ENCODE measurements around the gene SSBP3. TPM values are rescaled to one million over a fixed set of nuclear protein-coding genes. Genes with fewer than 3 reads are reported as not detected.

Gene SSBP3
- total RNA-seq, 4 donors from 2014 or later, result 19.3 to 40.5 (median 31.3) TPM

DNA sequence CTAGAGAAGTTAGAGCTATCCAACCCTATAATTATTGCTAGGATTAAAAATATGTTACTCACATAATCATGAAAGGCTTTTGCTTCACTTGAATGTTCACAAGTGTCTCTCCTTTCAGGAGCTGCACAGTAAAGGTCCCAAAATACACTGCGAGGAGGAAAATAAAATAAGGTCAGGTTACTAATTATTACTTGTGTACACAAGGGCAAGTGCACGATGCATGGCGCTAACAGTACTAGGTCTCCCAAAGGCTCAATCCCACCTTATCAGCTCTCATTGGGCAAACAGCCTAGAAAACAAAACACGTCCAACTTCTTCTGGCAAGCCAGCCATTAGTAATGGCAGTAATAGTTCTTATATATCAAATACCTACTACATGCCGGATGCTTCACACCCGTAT lies 4.4 kb downstream of the SSBP3 start:
- TF ChIP-seq POLR2A (IDR thresholded peaks at IDR 0.05), result no peak
- TF ChIP-seq, protein P1, sequence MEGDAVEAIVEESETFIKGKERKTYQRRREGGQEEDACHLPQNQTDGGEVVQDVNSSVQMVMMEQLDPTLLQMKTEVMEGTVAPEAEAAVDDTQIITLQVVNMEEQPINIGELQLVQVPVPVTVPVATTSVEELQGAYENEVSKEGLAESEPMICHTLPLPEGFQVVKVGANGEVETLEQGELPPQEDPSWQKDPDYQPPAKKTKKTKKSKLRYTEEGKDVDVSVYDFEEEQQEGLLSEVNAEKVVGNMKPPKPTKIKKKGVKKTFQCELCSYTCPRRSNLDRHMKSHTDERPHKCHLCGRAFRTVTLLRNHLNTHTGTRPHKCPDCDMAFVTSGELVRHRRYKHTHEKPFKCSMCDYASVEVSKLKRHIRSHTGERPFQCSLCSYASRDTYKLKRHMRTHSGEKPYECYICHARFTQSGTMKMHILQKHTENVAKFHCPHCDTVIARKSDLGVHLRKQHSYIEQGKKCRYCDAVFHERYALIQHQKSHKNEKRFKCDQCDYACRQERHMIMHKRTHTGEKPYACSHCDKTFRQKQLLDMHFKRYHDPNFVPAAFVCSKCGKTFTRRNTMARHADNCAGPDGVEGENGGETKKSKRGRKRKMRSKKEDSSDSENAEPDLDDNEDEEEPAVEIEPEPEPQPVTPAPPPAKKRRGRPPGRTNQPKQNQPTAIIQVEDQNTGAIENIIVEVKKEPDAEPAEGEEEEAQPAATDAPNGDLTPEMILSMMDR (IDR thresholded peaks at IDR 0.05), result no peak
- WGBS, 2 donors, result 84 to 86% methylated on average over 6 of the region's 6 CpGs
- DNase-seq (ENCODE audit: low spot score in 2 of 2), result no peak
- no peak overlapping the region for H3K4me3 ChIP-seq (ENCODE audit: low read depth, poor library complexity, severe bottlenecking)
- intact Hi-C loops (cut with DNase I; ENCODE audit: low total_unique reads), result no loop called here

DNA sequence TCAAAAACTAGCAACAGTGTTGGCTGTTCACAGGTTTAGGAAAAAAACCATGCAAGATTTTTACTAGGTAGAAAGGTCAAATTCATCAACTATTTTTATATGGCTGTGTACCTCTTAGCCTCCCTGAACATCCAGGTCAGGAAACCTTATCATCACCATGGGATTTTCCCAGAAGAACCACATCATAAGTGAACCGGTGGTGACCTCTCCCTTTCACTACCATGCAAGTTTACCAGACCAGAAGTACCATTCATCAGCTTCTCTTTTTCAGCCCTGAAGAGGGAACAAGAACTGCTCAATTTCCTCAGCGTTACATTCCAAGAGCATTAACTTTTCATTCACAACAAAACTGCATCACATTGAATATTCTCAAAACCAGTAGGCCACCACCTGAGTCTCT lies 5.9 kb downstream of the SSBP3 start:
- intact Hi-C loops (cut with DNase I; ENCODE audit: low total_unique reads), result no loop called here
- TF ChIP-seq, protein P1 (IDR thresholded peaks at IDR 0.05), result no peak
- TF ChIP-seq POLR2A (IDR thresholded peaks at IDR 0.05), result no peak
- 85 to 91% methylated on average over 2 of the region's 2 CpGs for WGBS, 2 donors
- no peak overlapping the region for H3K4me3 ChIP-seq (ENCODE audit: low read depth, poor library complexity, severe bottlenecking)
- no peak for DNase-seq (ENCODE audit: low spot score in 2 of 2)

DNA sequence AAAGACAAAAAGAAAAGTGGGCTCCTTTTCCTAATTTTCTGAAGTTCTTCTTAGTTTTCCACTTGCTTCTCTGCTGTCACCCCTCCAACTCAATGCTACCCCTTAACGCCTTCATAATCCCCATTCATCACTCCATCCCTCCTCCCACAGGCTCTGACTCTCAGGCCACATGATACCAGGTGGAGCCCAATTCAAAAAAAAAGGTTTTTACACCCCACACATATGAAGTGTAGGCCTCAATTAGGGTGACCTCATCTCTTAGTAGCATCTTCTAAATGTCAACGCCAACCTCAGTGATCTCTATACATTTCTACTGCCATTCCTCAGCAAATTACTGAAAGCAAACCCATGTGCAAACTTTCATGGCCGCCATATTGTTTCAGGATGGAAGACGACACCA lies 6.4 kb downstream of the SSBP3 start:
- no peak for TF ChIP-seq POLR2A (IDR thresholded peaks at IDR 0.05)
- TF ChIP-seq, protein P1 (IDR thresholded peaks at IDR 0.05), result no peak
- no peak for DNase-seq (ENCODE audit: low spot score in 2 of 2)
- intact Hi-C loops (cut with DNase I; ENCODE audit: low total_unique reads), result no loop called here
- no peak overlapping the region for H3K4me3 ChIP-seq (ENCODE audit: low read depth, poor library complexity, severe bottlenecking)
- WGBS, 2 donors, result 97 to 99% methylated on average over 4 of the region's 4 CpGs

DNA sequence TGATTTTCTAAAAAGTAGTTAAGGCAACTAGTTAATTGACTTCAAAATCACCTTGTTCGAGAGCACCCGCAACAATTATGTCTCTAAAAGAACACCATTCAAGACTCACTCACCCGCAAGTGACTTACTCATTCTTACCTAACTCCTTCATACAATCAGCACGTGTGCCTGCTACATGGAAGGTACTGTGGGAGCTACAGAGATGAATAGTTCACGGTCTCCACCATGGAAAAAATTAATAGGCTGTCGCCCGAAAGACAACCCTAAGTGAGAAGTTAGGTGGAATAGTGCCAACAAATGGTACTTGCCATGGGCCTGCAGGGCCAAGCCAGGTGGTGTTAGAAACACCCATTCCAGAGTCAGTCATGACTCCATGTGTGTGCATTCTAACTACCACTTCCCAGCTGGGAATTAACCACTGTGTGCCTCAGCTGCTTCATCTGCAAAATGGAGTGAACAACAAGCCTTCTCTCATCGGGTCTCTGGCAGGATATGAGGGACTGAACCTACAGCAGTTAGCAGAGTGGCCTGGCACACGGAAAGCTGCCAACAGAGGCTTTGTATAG lies 7.1 kb downstream of the SSBP3 start:
- H3K4me3 ChIP-seq (ENCODE audit: low read depth, poor library complexity, severe bottlenecking), result no peak overlapping the region
- no peak for TF ChIP-seq POLR2A (IDR thresholded peaks at IDR 0.05)
- TF ChIP-seq, protein P1 (IDR thresholded peaks at IDR 0.05), result no peak
- no peak for DNase-seq (ENCODE audit: low spot score in 2 of 2)
- intact Hi-C loops (cut with DNase I; ENCODE audit: low total_unique reads), result no loop called here
- WGBS, 2 donors, result 85 to 92% methylated on average over 9 of the region's 9 CpGs

DNA sequence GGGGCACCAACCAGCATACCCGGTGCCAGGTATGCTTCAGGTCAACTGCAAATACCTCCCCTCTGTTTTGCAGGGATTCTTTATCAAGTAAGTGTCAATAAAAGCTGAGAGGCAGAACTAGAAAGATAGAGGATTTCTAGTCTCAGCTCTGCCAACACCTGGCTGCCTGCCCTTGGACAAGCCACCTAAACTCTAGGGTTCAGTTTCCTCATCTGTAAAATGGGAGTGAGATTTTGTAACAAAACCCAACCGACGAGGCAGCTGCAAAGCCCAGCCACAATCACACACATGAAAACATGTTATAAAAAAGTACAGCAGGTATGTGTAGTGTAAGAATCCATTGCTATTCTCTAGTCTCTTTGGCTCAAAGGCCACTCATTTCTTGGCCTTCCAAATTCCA lies 8.2 kb downstream of the SSBP3 start:
- WGBS, 2 donors, result 90 to 94% methylated on average over 3 of the region's 3 CpGs
- intact Hi-C loops (cut with DNase I; ENCODE audit: low total_unique reads), result no loop called here
- TF ChIP-seq, protein P1 (IDR thresholded peaks at IDR 0.05), result no peak
- no peak for TF ChIP-seq POLR2A (IDR thresholded peaks at IDR 0.05)
- no peak overlapping the region for H3K4me3 ChIP-seq (ENCODE audit: low read depth, poor library complexity, severe bottlenecking)
- DNase-seq (ENCODE audit: low spot score in 2 of 2), result no peak

DNA sequence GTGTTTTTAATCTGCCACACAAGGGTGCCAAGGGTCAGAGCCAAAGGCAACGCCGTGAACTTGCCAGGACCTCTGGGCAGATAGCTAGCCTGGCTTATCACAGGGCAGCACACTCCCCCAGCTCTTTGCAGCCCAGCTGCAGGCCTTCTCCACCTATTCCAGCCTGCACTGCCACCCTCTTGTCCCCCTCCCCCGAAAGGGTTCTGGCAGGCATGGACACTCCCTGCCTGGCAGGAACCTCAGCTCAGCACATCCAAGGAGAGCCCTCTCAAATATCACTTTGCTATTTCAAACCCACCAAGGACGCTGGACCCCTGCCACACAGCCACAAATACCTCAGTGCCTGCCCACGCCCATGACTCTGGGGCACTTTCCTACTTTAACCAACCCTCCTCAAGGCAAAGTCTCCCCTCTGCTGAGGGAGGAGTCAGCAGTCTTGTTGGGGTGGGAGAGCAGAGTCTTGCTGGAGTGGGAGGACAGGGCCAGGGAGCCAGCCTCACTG lies 9.1 kb downstream of the SSBP3 start:
- 45 to 57% methylated on average over 5 of the region's 5 CpGs for WGBS, 2 donors
- no peak for DNase-seq (ENCODE audit: low spot score in 2 of 2)
- intact Hi-C loops (cut with DNase I; ENCODE audit: low total_unique reads), result no loop called here
- no peak overlapping the region for H3K4me3 ChIP-seq (ENCODE audit: low read depth, poor library complexity, severe bottlenecking)
- TF ChIP-seq, protein P1 (IDR thresholded peaks at IDR 0.05), result no peak
- no peak for TF ChIP-seq POLR2A (IDR thresholded peaks at IDR 0.05)
